ENCODE results near the gene CCDC9. TPM values are rescaled to one million over a fixed set of nuclear protein-coding genes. Genes with fewer than 3 reads are reported as not detected.

The CCDC9 gene
- total RNA-seq, 2 experiments from 2014 or later = 24.4 to 27.0 TPM

- ChIA-PET CTCF (interaction anchor here (0.6 to 2.5 kb wide), 15 partner anchors 10 to 330 kb away, joined by 3 to 9 read pairs (median 4); partner anchors contain the start of gene DHX34), POLR2A (no interaction called here)
- intact Hi-C loops (cut with micrococcal nuclease) = no loop called here
- DNase-seq = peak; percentile 55
- Mint-ChIP-seq H3K4me1 (ENCODE audit: low read depth) (peaks cover 5% of the 10 kb centered on the region), H3K27me3 (peaks cover 8% of the 10 kb centered on the region), H3K36me3 (ENCODE audit: low read depth) (no peaks in the 10 kb centered on the region), H3K9me3 (no peaks in the 10 kb centered on the region), H3K4me3 (no peak overlapping the region), H3K27ac (no peak overlapping the region)
- ATAC-seq = no peak
- peak; percentile 97 for TF ChIP-seq CTCF (IDR thresholded peaks at IDR 0.05)
These were observed 49.0 kb downstream of the CCDC9 start for GRCh38 chr19:47305309-47305751.

- H3K27ac Mint-ChIP-seq = no peak overlapping the region
- H3K9me3 Mint-ChIP-seq = no peaks in the 10 kb centered on the region
- peaks cover 4% of the 10 kb centered on the region for H3K4me1 Mint-ChIP-seq (ENCODE audit: low read depth)
- ATAC-seq = no peak
- H3K4me3 Mint-ChIP-seq = no peak overlapping the region
- POLR2A ChIA-PET = no interaction called here
- intact Hi-C loops (cut with micrococcal nuclease) = no loop called here
- H3K36me3 Mint-ChIP-seq (ENCODE audit: low read depth) = no peaks in the 10 kb centered on the region
- H3K27me3 Mint-ChIP-seq = peaks cover 8% of the 10 kb centered on the region
- CTCF ChIA-PET = interaction anchor here (0.7 to 2.5 kb wide), 9 partner anchors 11 to 330 kb away, joined by 3 to 8 read pairs (median 3); partner anchors contain the start of gene DHX34
- no peak for TF ChIP-seq CTCF (IDR thresholded peaks at IDR 0.05)
- DNase-seq = no peak
These were observed 50.0 kb downstream of the CCDC9 start for GRCh38 chr19:47306303-47306702.

GRCh38 chr19:47309038-47309437, 52.7 kb downstream of the CCDC9 start:
- DNase-seq (no peak), ATAC-seq (no peak)
- no peak for TF ChIP-seq CTCF (IDR thresholded peaks at IDR 0.05)
- H3K27ac Mint-ChIP-seq = no peak overlapping the region
- peaks cover 10% of the 10 kb centered on the region for H3K27me3 Mint-ChIP-seq
- intact Hi-C loops (cut with micrococcal nuclease) = no loop called here
- H3K36me3 Mint-ChIP-seq (ENCODE audit: low read depth) = no peaks in the 10 kb centered on the region
- H3K4me3 Mint-ChIP-seq = no peak overlapping the region
- H3K4me1 Mint-ChIP-seq (ENCODE audit: low read depth) = peaks cover 4% of the 10 kb centered on the region
- H3K9me3 Mint-ChIP-seq = no peaks in the 10 kb centered on the region
- CTCF ChIA-PET = interaction anchor here (2.4 kb wide), 2 partner anchors 12 to 40 kb away, joined by 8 to 9 read pairs; partner anchors contain the start of gene DHX34
- POLR2A ChIA-PET = interaction anchor here (0.8 kb wide), 1 partner anchor 16 kb away, joined by 3 read pairs; no protein-coding TSS in a partner anchor

GRCh38 chr19:47309608-47310007, 53.3 kb downstream of the CCDC9 start, which contains the start of gene C5AR1:
C5AR1 (plus strand) TSS chr19:47309861; CDS start chr19:47309896, 35 bp downstream.
- intact Hi-C loops (cut with micrococcal nuclease) = no loop called here
- POLR2A ChIA-PET = interaction anchor here (0.8 kb wide), 1 partner anchor 15 kb away, joined by 3 read pairs; no protein-coding TSS in a partner anchor
- no peak for TF ChIP-seq CTCF (IDR thresholded peaks at IDR 0.05)
- ATAC-seq (no peak), DNase-seq (no peak)
- H3K4me1 Mint-ChIP-seq (ENCODE audit: low read depth) = peaks cover 4% of the 10 kb centered on the region
- H3K4me3 Mint-ChIP-seq = no peak within 1 kb of the TSS
- H3K9me3 Mint-ChIP-seq = no peaks in the 10 kb centered on the region
- H3K27me3 Mint-ChIP-seq = peaks cover 9% of the 10 kb centered on the region
- H3K36me3 Mint-ChIP-seq (ENCODE audit: low read depth) = no peaks in the 10 kb centered on the region
- no peak within 1 kb of the TSS for H3K27ac Mint-ChIP-seq
- CTCF ChIA-PET = interaction anchor here (2.4 kb wide), 2 partner anchors 13 to 39 kb away, joined by 8 to 9 read pairs; partner anchors contain the start of gene DHX34

GRCh38 chr19:47310323-47310722, 54.0 kb downstream of the CCDC9 start:
- Mint-ChIP-seq H3K27ac (no peak overlapping the region), H3K4me3 (no peak overlapping the region), H3K36me3 (ENCODE audit: low read depth) (no peaks in the 10 kb centered on the region), H3K9me3 (no peaks in the 10 kb centered on the region), H3K27me3 (peaks cover 7% of the 10 kb centered on the region), H3K4me1 (ENCODE audit: low read depth) (peaks cover 4% of the 10 kb centered on the region)
- DNase-seq (no peak), ATAC-seq (no peak)
- CTCF ChIA-PET = no interaction called here
- intact Hi-C loops (cut with micrococcal nuclease) = no loop called here
- no peak for TF ChIP-seq CTCF (IDR thresholded peaks at IDR 0.05)
- POLR2A ChIA-PET = no interaction called here
